Measurements from ENCODE around the gene KIFAP3.
"Not testable (repeated sequence)": the region's sequence is repeated elsewhere in the genome, so short reads cannot be mapped to it uniquely, and the experiment has no call there.

Gene KIFAP3

DNA sequence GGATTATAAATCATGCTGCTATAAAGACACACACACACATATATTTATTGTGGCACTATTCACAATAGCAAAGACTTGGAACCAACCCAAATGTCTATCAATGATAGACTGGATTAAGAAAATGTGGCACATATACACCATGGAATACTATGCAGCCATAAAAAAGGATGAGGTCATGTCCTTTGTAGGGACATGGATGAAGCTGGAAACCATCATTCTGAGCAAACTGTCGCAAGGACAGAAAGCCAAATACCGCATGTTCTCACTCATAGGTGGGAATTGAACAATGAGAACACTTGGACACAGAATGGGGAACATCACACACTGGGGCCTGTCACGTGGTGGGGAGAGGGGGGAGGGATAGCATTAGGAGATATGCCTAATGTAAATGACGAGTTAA, 12.8 kb downstream of the KIFAP3 start:
- not testable (repeated sequence) for DNase-seq

DNA sequence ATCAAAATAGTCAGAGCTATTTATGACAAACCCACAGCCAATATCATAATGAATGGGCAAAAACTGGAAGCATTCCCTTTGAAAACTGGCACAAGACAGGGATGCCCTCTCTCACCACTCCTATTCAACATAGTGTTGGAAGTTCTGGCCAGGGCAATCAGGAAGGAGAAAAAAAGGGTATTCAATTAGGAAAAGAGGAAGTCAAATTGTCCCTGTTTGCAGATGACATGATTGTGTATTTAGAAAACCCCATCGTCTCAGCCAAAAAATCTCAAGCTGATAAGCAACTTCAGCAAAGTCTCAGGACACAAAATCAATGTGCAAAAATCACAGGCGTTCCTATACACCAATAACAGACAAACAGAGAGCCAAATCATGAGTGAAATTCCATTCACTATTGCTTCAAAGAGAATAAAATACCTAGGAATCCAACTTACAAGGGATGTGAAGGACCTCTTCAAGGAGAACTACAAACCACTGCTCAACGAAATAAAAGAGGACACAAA, 14.4 kb downstream of the KIFAP3 start:
- DNase-seq, result not testable (repeated sequence)

DNA sequence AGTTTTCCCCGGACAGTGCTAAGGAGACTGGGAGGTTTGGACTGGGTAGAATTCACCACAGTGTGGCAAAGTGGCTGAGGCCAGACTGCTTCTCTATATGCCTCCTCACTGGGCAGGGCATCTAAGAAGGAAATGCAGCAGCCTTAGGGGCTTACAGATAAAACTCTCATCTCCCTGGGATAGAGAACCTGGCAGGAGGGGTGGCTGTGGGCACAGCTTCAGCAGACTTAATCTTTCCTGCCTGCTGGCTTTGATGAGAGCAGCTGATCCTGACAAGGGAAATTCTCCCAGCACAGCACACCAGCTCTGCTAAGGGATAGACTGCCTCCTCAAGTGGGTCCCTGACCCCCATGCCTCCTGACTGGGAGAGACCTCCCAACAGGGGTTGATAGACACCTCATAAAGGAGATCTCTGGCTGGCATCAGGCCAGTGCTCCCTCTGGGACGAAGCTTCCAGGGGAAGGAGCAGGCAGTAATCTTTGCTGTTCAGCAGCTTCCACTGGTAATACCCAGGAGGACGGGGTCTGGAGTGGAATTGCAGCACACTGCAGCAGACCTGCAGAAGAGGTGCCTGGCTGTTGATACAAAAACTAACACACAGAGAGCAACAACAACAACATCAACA, 25.2 kb downstream of the KIFAP3 start:
- DNase-seq, result no peak

DNA sequence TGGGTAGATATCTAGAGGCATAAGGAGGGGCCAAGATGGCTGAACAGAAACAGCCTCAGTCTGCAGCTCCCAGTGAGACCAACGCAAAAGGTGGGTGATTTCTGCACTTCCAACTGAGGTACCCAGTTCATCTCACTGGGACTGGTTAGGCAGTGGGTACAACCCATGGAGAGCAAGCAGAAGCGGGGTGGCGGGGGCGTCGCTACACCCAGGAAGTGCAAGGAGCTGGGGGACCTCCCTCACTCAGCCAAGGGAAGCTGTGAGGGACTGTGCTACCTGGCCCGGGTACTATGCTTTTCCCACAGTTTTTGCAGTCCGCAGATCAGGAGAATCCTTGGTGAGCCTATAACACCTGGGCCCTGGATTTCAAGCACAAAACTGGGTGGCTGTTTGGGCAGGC, 26.0 kb downstream of the KIFAP3 start:
- no peak for DNase-seq

DNA sequence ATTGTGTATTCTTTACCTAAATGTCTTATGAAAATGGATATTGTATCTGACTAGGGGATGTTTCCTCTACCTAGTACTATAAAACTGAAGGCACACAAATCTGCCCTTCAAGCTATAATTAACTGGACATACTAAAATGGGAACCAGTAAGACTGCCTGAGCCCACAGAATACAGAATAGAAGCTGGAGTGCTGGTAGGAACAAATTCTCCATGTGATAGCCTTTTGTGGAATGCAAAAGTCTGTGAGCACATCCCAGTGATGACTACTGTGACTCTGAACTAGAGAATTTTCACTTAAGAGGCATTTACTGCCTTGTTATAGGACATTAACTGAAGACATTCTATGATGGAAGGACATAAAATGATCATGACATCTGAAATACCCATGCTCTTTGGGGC, 30.3 kb downstream of the KIFAP3 start:
- no peak for DNase-seq

DNA sequence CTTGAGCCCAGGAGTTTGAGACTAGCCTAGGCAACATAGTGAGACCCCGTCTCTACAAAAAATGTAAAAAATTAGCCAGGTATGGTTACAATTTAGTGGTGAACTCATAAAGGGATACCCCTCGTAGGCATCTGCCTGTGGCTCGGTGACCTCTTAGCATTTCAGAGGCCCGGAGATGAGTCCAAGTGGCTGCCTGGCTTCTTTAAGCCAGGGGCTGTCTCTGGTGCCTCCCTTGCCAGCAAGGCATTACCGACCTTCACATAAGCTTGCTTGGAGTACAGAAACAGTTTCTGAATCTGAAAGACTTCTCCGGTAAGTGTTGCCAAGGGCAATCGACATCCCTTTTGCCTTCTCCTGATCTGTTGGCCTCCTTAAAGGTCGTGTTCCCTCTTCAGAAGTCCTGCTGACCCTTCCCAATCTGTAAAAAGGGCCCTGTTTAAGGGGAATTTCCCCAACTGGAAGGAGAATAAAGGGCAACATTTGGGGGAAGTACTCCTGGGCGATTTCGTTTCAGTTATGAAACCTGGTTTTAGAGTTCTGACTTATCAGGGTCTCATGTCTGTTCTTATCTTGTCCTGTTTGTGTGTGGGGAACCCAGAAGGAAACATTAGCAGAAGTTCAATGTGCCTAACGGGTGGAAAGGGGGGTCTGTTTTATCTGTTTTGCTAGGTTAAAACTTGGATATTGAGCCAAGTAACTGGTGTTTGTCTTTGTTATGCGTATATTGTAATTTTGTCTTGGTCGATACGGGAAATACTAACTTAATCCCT, 32.9 kb downstream of the KIFAP3 start:
- DNase-seq, result no peak

DNA sequence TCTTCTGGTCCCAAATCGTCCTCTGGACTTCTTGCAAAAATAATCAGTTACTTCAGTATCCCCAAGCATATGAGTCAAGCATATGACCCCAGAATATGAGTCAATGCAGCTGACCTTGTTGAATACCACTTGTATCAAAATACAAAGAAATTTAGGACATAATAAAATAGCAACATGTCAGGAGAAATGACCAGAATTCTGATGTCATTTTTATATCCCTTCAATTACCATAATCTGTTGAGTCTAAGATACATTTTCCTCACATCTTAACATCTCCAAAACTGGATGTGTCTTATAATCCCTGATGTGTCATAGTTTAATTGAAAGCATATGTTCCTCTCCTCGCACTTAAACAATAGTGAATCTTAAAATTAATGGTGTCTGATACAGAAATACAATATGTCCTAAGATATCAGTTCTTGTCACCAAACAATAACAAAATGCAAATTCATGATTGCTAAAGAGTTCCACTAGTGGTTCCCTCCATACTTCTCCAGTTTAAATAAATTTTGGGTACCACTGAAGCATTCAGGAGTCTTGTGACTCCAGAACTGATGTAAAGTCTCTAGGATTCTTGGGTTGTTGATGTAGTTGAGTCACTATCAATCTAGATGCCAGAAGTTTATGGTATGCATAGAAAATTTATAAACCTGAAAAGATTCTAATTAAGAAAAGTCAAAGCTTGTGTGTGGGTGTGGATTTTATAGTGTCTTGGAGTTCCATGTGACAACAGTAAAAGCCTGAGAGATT, 41.8 kb downstream of the KIFAP3 start:
- DNase-seq, result no peak

DNA sequence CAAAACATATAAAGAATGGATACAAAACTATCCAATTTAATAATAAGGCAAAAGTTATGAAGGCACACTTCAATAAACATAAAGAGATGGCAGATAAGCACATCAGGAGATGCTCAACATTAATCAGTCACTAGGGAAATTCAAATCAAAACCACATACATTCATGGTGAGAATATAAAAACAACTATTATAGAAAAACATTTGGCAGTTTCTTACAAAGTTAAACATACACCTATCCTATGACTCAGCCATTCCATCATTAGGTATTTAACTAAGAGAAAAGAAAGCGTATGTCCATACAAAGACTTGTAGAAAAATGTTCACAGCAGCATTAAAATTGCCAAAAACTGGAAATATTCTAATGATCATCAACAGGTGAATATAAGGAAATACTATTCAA, 44.3 kb downstream of the KIFAP3 start:
- DNase-seq, result no peak

DNA sequence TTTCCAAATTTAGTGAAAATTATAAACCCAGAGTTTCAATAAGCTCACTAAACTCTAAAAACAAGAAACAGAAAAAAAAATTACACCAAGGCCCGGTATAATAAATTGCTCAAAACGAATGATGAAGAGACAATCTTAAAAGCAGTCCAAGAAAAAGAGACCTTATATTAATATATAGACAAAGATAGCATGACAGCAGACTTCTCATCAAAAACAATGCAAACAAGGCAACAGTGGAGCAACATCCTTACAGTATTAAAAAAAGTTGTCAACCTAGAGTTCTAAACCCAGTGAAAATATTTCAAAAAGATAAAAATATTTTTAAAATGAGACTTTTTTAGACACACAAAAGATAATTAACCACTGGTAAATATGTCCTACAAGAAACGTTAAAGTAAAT, 46.7 kb downstream of the KIFAP3 start:
- DNase-seq, result no peak

DNA sequence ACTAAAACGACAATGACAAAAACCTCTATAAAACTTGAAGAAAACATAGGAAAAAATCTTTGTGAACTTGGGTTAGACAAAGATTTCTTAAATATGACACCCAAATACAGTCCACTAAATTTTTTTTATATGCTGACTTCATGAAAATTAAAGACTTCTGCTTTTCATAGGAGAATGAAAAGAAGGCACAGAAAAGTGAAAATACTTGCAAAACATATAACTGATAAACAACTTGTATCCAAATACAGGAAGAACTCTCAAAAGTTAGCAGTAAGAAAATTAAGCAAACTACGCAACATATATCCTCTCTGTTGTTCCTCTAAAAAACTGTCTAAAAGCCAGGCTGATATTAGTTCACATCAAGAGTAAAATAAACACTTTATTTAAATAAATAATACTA, 53.6 kb downstream of the KIFAP3 start:
- DNase-seq, result no peak

DNA sequence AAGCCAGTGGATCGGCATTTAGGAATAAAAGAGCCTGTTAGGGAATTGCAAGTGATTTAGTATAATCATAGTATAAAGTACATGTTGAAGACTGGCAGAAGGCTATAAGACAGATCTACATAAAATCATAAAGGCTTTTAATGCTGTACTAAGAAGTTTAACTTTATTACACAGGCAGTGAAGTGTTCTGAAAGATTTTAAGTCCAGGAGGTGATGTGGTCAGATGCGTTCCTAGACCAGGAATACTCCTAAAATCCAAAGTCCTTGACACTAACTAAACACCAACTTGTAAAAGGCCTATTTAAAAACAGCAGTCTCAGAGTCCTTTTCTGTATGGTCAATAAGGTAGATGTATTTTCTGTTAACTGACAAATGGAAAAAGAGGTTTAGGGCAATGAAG, 57.0 kb downstream of the KIFAP3 start:
- DNase-seq, result no peak

DNA sequence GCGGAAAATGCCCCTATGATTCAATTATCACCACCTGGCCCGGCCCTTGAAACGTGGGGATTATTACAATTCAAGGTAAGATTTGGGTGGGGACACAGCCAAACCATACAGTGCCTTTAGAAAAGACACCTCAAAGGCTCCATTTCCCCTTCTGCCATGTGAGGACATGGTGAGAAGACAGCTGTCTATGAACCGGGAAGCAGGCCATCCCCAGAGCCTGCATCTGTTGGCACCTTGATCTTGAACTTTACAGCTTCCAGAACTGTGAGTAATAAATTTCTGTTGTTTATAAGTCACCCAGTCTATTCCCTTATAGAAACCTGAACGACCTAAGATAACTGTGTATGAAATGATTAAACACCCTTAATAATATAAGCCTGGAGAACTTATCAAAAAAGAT, 61.6 kb downstream of the KIFAP3 start:
- no peak for DNase-seq

DNA sequence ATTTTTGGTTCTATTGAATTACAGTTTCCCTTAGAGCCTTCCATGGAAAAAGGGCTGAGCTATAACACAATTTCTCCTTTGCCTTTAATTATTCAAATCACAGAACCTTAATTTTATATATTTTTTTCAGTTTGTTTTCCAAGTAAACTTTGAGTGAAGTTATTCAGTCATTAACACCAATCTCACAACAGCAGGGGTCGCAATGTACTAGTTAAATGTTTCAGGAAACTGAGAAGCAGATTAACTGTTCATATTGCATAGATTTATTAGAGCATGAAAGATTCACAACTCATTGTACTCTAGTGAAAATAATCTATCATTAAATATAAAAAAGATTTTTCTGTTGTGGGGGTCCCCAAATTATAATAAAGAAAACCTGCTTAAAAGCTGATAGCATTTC, 64.1 kb downstream of the KIFAP3 start:
- DNase-seq, result no peak

DNA sequence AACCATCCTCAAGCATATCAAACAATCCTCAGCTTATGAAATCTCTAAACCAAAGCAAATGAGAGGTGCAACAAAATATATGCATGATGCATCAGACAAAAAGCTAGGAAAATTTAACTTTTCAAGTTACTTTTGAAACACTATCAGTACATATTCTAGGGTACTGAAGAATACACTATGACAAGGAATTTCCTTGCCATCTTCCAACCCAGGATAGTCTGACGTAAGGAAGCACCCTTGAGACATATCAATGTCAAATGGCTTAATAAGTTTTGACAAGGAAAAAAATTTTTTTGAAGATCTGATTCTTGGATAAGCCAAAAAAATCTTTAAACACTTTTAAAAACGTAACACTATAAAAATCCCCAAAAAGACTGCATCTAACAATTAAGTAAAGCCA, 64.9 kb downstream of the KIFAP3 start:
- DNase-seq, result no peak

DNA sequence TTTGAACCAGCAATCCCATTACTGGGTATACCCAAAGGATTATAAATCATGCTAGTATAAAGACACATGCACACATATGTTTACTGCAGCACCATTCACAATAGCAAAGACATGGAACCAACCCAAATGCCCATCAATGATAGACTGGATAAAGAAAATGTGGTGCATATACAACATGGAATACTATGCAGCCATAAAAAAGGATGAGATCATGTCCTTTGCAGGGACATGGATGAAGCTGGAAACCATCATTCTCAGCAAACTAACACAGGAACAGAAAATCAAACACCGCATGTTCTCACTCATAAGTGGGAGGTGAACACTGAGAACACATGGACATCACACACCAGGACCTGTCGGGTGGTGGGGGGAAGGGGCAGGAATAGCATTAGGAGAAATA, 65.8 kb downstream of the KIFAP3 start:
- DNase-seq, result not testable (repeated sequence)

DNA sequence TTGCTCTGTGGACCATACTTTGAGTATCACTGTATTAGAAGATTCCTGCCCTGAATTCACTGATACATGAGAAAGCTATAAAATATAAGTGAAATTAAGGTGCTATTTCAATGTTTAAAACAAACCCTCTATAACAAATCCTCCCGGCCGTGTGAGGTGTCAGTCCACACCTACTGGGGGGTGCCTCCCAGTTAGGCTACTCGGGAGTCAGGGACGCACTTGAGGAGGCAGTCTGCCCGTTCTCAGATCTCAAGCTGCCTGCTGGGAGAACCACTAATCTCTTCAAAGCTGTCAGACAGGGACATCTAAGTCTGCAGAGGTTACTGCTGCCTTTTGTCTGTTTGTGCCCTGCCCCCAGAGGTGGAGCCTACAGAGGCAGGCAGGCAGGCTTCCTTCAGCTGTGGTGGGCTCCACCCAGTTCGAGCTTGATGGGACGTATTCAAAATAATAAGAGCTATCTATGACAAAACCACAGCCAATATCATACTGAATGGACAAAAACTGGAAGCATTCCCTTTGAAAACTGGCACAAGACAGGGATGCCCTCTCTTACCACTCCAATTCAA, 71.1 kb downstream of the KIFAP3 start:
- not testable (repeated sequence) for DNase-seq

DNA sequence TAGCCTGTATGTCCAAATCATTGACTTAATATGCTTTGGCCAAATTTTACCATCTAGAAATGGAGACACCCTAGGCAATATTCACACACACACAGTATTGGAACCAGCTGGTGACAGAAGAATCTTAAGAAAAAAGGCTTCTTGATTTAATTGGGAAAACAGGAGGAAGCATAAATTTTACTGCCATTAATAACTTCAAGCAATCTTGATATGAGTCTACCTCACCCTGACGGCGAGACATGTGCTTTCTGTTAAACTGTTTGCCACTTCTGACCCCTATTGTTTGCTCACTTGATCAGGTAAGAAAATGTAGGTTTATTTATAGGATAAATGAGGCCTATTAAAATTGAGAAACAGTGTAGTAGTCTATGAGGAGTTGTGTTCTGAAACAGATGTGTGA, 73.2 kb downstream of the KIFAP3 start:
- DNase-seq, result no peak

DNA sequence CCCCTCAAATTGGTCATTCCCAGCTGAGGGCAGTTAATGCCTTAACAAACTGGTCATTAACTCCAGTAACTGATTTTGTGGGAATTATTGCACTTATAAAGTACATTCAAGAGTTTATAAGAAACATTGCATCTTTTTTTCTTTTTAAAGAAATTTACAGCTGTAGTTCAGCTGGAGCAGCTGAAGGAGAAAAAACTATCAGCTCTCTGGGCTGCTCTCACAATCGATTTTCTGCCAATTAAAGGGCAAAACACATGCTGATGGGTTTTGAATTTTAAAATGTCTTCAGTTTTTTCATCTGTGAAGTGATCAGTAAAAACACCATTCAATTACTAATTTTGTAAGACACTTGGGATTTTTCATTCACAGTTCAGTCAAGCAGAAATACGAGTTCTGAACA, 74.7 kb downstream of the KIFAP3 start:
- DNase-seq, result no peak

DNA sequence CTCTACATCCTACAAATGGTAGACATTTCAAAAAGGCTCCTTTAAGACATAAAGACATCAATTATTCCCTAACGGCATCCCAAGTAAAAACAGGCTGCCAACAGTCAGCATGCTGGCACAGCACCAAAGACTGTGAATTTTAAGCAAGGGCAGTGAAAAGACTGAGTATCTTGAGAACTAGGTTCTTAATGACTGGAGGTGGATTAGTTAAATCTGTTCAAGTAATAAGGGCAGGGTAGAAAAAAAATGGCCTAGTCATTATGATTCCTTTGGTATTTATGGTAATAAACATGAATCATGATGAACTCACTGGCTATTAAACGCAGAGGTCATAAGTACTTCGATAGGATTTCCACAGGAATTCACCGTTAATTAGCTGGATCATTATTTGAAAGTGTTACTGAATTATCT, 75.2 kb downstream of the KIFAP3 start:
- no peak for DNase-seq

DNA sequence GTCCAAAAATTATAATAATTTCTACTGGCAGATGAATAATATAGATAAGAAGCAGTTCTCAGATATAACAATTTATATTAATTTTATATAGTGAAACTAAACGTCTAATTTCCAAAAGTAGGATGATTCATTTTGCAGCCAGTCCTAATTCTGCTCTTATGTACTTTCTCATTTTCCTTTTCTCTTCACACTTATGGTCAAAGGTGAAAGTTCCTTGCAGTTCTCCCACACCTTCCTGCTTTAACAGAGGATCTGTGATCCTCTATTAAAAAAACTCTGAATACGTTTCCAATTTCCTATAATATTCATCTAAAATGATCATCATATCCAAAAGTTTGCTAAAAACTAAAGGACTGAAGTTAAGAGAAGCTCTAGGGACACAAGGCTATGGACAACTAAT, 78.5 kb downstream of the KIFAP3 start:
- no peak for DNase-seq

DNA sequence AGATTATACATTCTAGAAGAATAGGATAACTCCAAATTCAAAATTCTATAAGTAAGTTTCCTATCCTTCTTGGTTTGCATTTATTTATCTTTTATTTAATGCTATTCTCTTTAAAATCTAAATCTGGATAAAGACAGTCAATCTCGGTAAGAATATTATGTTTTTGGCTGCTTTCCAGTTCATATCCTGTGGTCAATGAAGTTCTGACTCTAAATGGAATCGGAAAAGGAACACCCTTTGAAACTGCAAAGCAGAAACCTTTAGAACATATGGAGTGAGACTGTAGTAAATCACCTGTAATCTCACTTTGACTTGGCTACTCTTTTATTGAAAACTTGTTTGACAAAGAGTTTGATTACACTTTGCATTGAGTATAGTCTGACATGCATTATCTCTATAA, 85.2 kb downstream of the KIFAP3 start:
- no peak for DNase-seq

DNA sequence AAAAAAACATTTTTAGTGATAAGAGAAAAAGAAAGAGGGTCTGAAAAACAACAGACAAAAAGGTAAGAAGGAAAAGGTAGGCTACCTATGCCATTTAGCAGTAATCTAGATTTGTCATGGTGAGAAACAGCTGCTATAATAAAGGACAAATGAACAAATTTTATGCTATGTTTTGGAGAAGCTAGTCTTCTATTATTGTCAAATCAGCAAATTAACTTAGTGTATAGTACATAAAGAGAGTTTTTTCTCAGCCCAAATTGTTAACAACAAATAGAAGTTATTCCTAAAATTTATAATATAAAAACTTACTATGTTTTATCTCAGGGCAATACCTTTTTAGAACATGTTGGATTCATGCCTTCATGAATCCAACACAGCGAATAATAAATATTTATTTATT, 88.7 kb downstream of the KIFAP3 start:
- no peak for DNase-seq

DNA sequence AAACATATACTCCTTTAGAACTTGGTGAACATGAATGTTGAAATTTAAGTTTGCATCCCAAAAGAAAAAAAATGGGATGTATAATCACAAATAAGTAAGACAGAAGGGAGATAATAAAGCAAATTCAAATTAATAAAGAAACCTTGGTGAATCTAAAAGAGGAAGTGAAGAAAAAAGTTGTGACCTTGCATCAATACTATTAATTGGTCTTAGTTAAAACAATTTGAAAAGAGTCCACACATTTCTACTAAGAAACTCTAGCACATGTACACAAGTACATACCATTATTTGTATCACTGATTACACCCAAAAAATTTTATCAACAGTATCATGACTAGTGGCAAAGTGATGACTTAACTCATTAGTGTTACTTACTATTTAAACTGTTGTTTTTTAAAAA, 100.4 kb downstream of the KIFAP3 start:
- no peak for DNase-seq

DNA sequence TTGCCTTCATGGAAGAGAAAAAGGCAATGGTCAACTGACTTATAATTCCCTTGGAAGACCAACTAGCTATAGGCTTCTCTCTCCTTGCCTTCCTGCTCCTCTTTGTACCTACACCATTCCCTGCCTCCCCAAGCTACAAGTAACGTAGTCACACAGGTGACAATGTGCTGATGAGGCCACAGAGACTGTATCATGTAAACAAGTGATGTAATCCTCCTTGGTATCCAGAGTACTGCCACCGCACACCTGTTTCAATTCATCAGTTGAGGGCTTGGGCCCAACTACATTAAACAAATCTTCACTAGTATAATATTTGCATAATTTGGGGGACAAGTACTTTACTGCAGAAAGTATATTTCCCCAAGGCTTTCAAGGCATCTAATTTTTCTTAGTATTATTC, 104.4 kb downstream of the KIFAP3 start:
- DNase-seq, result peak; percentile 12

Data from DMS153 (cell line).